Astrocyte of the spinal cord (primary cell): ENCODE results near the gene KRT36.

Experiments
- DNase-seq: peaks from one replicate; pipeline ENCODE4 v3.0.0; 2011; ENCODE audit warnings: low read depth, low spot score
- H3K4me3 ChIP-seq: 2 replicates; pipeline ENCODE4 v1.5.1; 2011; ENCODE audit warnings: low read depth, mild to moderate bottlenecking, low read length, moderate library complexity
- in situ Hi-C: cut with HindIII; loops from 2 replicates; pipeline ENCODE4 v1.10.0; 2017; ENCODE audit warnings: low sequenced_read_pairs
- TF ChIP-seq, protein P1 (sequence below): IDR thresholded peaks from 2 replicates; pipeline ENCODE4 v1.5.1; 2012; ENCODE audit warnings: low read depth, mild to moderate bottlenecking, low read length, inconsistent platforms

Gene KRT36

DNA sequence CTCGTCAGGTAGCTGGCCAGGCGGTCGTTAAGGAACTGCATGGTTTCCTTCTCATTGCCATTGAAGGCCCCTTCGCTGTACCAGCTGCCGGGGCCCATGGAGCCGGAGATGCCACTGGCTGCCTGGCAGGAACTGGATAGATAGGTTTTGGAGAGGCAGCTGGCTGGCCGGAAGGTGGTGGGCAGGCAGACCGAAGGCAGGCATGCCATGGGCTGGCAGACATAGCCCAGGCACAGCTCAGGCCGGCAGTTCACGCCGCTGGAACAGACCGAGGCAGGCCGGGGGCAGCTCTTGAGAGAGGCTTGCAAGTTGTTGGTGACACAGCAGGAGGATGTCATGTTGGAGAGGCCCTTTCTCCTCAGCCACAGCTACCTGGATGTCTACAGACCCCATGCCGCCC, 22.7 kb downstream of the KRT36 start, which contains the start of gene KRT32:
Gene KRT32 (minus strand): TSS at position 399 of the 400 bp plus-strand sequence. CDS start 61 bp downstream, at position 338.
- no peak within 1 kb of the TSS for H3K4me3 ChIP-seq
- TF ChIP-seq, protein P1, sequence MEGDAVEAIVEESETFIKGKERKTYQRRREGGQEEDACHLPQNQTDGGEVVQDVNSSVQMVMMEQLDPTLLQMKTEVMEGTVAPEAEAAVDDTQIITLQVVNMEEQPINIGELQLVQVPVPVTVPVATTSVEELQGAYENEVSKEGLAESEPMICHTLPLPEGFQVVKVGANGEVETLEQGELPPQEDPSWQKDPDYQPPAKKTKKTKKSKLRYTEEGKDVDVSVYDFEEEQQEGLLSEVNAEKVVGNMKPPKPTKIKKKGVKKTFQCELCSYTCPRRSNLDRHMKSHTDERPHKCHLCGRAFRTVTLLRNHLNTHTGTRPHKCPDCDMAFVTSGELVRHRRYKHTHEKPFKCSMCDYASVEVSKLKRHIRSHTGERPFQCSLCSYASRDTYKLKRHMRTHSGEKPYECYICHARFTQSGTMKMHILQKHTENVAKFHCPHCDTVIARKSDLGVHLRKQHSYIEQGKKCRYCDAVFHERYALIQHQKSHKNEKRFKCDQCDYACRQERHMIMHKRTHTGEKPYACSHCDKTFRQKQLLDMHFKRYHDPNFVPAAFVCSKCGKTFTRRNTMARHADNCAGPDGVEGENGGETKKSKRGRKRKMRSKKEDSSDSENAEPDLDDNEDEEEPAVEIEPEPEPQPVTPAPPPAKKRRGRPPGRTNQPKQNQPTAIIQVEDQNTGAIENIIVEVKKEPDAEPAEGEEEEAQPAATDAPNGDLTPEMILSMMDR: no peak
- in situ Hi-C loops: no loop called here
- no peak for DNase-seq

DNA sequence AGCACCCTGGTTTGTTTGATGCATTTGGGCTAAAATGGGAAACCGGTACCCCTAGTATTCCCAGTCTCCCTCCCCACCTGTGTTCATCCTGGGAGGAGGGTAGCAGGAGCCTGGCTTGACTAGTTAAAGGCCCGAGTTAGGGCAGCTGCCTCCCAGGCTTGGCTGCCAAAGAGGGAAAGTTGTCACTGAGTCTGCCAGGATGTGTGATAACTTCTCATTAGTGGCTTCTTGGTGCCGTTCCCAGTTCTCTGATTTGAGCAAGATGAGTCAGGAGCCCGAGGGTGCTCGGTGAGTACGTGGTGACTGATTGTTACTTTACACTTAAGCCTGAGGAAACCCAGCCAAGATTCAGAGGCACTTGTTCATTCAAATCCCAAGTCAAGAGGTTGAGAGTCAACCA, 25.0 kb downstream of the KRT36 start:
- TF ChIP-seq, protein P1: no peak
- DNase-seq: peak; percentile 87
- in situ Hi-C loops: no loop called here

DNA sequence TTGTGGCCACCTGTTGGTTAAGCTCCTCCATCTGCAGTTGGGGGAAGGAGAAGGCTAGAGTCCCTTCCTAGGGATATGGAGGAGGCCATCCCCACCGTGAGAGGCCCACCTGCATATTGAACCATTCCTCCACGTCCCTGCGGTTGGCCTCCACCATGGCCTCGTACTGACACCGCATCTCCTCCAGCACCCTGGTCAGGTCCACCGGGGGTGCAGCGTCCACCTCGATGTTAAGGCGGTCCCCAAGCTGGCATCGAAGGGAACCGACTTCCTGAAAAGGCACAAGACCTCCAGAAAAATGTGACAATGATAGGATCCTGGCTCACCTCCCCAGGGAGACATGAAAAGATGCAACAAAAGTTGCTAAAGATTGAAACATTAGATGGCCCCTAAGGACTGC, 25.5 kb downstream of the KRT36 start:
- in situ Hi-C loops: no loop called here
- TF ChIP-seq, protein P1: no peak
- DNase-seq: no peak
- H3K4me3 ChIP-seq: no peak overlapping the region

More for the DNA sequence above, 25.0 kb downstream of the KRT36 start:
- no peak overlapping the region for H3K4me3 ChIP-seq

DNA sequence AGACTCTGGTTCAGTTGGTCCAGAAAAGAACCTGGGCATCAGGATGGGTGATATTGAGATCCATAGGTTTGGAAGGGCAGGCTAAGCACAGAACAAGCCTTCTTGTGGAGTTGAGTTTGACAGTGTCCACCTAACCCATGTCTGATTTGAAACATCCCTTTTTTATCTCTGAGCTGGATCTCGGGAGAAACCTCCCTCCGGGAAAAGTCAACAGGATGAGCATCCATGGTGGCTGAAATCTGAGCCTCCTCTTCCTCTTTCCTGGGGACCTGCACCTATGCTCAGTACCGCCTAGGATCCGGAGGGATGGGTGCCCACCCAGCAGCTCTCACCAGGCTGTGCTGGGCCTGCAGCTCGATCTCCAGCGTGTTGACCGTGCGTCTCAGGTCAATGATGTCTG, 26.0 kb downstream of the KRT36 start:
- no peak for DNase-seq
- H3K4me3 ChIP-seq: no peak overlapping the region
- in situ Hi-C loops: no loop called here
- TF ChIP-seq, protein P1: no peak

DNA sequence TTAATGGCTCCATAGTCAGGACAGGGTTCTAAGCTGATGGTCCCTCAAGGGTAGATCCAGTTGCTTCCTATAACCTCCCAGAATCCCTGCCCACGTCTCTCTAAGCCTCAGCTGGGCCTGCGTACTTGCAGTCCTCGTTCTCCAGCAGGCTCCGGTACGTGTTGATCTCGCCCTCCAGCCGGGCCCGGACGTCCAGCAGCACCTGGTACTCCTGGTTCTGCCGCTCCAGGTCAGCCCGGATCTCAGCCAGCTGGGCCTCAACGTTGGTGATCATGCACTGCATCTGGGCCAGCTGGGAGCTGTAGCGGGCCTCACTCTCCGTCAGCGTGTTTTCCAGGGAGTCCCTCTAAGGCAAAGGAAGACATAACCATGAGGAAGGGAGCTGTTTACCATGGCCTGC, 27.0 kb downstream of the KRT36 start:
- no peak overlapping the region for H3K4me3 ChIP-seq
- in situ Hi-C loops: no loop called here
- TF ChIP-seq, protein P1: no peak
- DNase-seq: no peak

DNA sequence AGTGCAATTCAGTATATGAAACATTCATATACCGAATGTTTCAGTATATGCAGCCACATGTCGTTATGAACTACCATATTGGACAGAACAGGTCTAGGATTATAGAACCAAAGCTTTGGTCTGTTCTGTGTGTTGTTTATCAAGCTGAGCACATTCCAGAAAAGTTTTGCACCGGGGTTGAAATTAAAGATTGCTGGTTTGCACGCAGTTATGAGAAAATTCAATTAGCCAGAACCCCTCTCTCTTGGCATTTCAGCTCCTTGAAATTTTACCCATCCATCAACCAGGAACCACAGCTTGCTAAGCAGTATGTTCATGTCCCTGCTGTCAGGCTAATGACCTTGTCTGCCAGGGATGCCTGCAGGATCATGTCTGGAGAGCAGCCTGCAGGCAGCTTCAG, 32.0 kb downstream of the KRT36 start:
- TF ChIP-seq, protein P1: no peak
- in situ Hi-C loops: no loop called here

DNA sequence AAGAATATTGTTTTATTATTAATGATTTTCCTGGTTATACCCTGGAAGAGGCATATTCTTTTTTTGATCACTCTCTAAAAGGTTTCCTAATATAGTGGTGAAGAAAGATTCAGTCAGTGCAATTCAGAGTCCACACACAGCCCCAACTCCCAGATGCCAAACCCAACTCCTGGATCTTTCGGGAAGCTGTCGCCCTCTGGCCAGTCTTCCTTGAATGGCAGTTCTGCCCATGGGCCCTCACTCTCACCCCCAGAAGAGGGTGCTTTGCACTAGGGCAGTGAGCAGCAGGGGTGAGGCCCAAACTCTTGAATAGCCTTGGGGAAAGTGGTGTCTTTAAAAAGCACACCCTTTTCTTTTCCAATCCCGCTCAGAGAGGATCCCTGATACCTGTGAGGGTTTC, 33.5 kb downstream of the KRT36 start:
- DNase-seq: no peak
- TF ChIP-seq, protein P1: no peak
- no peak overlapping the region for H3K4me3 ChIP-seq
- in situ Hi-C loops: no loop called here

More for the DNA sequence above, 32.0 kb downstream of the KRT36 start:
- no peak overlapping the region for H3K4me3 ChIP-seq
- DNase-seq: no peak
